Hepatocyte (in vitro differentiated cells): Measurements from ENCODE around the gene SLC1A5.

ENCODE experiments used
- CTCF ChIP-seq: fragments of 200-600 bp; sonication (generic); IDR thresholded peaks from 2 replicates; pipeline ENCODE4 v1.5.1; 2016; ENCODE audit warnings: antibody characterized with exemption, mild to moderate bottlenecking; ENCODE audit not compliant: poor library complexity
- EZH2 ChIP-seq: fragments of 200-600 bp; sonication (generic); IDR thresholded peaks from 2 replicates; pipeline ENCODE4 v1.6.1; 2016; ENCODE audit warnings: antibody characterized with exemption, mild to moderate bottlenecking, borderline replicate concordance
- EZH2phosphoT487 ChIP-seq: fragments of 200-600 bp; sonication (generic); IDR thresholded peaks from one replicate; pipeline ENCODE4 v1.6.1; 2018; ENCODE audit warnings: antibody characterized with exemption, mild to moderate bottlenecking, low read depth, moderate library complexity; ENCODE audit not compliant: unreplicated experiment, severe bottlenecking

DNA sequence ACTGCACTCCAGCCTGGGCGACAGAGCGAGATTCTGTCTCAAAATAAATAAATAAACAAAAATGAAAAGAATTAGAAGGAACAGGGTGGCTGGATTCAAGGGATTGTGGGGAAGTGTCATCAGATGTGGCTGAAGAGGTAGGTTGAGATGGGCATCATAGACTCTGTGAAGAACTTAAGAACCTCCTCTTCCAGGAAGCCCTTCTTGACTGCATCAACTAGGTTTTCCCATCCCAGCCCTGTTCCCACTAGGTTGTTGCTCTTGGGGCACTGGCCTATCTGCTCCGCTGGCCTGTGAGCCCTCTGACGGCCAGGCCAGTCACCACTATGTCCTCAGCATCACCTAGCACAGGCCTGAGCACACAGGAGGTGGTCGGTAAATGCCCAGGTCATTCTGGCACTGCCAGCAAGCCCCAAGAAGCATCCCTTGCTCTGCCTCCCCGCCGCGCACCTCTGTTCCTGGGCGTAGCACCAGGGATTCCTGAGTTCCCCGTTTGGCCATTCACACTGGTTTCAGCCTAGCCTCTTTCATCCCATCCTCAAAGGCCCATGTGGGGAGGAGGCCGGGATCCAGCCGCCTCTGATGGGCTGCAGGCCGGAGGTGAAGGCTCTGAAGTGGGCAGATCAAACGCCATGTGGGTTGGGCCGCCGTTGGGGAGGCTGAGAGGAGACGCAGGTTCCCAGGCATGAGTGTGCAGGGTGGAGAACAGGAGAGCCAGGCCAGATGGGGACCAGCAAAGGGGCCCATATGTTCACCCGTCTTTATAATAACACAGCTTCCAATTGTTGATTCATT is 27.6 kb upstream of the SLC1A5 start:
- no peak for TF ChIP-seq EZH2phosphoT487
- TF ChIP-seq CTCF = no peak
- TF ChIP-seq EZH2 = no peak
